ENCODE measurements around the gene PRPSAP2. TPM values are rescaled to one million over a fixed set of nuclear protein-coding genes. Genes with fewer than 3 reads are reported as not detected.
"Not testable (repeated sequence)": the region's sequence is repeated elsewhere in the genome, so short reads cannot be mapped to it uniquely, and the experiment has no call there.

PRPSAP2 gene
- total RNA-seq, result 18.3 TPM
- long read RNA-seq, transcript PRPSAP2-201 (12 exons, 1,910 nt), result major isoform, 16 of 35 reads
- long read RNA-seq, partial matches to known transcripts, result 0 of 35 reads
- long read RNA-seq, other reads (novel, unspliced or antisense), result 19 of 35 reads

DNA sequence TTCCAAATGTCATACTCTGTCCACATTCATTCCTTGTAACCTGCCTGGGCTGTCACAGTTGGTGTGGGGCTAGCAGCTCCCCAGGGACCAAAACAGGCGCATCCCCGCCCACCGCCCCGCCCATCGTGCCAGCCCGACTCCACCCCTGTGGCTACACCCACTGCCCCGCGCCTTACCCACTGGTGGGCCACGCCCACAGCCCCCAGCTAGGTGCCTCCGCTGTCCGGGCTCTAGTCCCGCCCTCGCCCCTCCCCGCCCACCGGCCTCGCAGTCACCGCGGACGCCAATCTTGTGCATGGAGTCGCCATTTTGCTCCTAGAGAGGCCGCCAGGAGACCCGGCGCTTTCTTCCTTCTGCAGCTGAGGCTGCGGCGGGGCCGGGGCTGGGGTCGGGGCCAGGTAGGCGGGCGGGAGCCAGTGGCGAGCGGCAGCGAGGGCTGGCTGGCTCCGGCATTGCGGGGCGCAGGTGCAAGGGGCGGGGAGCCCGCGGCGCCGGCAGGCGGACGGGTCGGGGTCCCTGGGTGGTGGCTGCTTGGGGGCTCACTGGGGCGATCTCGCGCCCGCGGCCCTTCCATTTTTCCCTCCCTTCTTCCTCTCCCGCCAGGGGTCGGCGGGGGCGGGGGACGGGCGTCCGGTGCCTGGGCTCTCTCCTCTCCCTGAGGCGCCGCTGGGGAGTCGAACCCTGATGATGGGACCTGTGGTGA, at the start of gene PRPSAP2:
Gene PRPSAP2 (plus strand): TSS at position 268 of the 703 bp plus-strand sequence. CDS start 7,703 bp downstream, outside the sequence.
- DNase-seq (peak; percentile 97), ATAC-seq (ENCODE audit: poor library complexity) (peak; percentile 95)
- intact Hi-C loops (cut with DNase I), result no loop called here

DNA sequence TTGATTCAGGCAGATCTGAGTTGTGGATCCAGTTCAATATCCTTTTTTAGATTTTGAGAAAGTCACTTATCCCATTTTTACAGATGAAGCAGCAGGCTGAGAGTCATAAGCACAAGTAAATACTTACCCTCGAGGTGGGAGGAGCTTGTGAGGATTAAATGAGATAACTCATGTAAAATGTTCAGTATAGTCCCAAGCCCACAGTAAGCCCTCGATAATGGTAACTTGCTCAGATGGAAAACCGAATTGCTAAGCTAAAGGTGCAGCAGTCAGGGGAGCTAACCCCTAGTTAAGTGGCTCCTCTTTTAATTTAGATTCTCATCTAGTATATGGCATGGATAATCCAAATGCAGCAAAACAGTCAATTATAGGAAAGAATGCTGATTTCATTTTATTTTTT, 42.0 kb upstream of the PRPSAP2 start:
- ATAC-seq (ENCODE audit: poor library complexity); intact Hi-C loops (cut with DNase I); DNase-seq: not testable (repeated sequence)

DNA sequence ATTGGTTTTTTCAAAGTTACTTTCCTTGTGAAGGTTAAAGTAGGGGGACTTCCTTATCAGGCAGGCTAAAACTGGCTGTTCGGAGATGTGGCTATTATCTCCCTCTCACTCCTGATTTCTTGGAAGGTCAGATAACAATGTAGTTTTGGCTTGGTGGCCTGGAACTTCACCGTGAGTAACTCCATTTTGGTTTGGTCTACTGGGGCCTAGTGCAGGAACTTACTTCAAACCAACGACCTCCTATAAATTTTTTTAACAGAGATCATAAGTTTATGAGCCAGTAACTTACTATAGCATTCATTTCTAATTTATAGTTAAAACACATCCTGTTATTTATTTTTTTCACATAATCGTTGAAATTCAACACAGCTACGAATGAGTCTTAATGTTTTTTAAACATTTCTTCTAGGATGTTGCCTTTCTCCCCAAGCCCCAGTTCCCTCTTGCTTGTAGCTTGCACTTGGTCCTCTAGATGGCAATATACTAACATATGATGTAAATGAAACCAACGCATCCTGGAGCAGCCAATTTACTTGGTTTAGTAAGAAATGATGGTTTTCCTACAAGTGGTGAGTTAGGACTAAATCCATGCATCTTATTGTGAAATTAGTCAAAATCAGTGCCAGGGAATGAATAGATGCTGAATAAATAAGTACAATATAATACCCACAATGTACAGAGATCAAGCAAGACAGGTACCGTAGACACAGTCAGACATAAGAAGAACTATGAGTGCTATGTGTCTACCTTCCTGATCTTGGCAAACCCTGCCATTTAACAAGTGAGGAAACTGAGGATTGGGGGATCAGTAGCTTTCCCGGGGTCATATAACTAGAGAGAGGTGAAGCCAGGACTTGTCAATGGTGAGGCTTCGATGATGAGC, 41.2 kb upstream of the PRPSAP2 start:
- DNase-seq; intact Hi-C loops (cut with DNase I): not testable (repeated sequence)
- peak; percentile 79 for ATAC-seq (ENCODE audit: poor library complexity)

GRCh38 chr17:18821430-18821829, 36.5 kb upstream of the PRPSAP2 start:
- intact Hi-C loops (cut with DNase I); ATAC-seq (ENCODE audit: poor library complexity); DNase-seq: not testable (repeated sequence)

DNA sequence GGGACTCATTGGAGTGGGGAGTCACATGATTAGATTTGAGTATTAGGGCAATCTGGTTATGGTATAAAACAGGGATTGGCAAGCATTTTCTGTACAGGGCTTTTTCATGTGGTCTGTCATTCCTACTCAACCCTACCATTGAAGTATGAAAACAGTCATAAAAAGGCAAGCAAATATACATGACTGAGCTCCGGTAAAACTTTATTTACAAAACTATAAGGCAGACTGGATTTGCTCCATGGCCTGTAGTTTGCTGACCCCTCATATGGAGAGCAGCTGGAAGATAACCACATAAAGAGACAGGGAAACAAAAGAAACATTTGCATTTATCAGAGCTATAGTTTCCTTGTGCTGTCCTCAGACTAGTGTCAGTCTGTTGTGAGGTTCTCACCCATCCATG, 30.3 kb upstream of the PRPSAP2 start:
- ATAC-seq (ENCODE audit: poor library complexity); intact Hi-C loops (cut with DNase I); DNase-seq: not testable (repeated sequence)

DNA sequence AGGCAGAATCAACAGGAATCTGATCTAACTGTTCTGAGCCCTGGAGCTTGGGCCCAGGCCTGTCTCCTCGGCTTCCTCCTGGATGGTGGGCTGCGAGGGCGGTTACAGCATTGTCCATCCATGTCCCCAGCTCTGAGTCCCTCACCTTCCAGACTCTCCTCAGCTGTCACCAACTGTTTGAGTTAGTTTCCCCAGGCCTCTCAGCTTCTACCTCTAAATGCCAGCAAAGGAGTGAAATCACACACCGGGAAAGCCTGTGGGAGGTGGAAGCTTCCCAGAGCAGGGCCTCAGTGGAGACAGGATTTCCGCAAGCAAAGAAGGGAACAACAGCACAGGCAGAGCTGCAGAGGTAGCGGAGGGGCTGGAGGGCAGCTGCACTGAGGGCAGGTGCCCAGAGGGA, 9.4 kb upstream of the PRPSAP2 start:
- intact Hi-C loops (cut with DNase I), result no loop called here

GRCh38 chr17:18850679-18851078, 7.3 kb upstream of the PRPSAP2 start:
- DNase-seq, result no peak
- intact Hi-C loops (cut with DNase I), result no loop called here
- no peak for ATAC-seq (ENCODE audit: poor library complexity)

More for the DNA sequence above, 9.4 kb upstream of the PRPSAP2 start:
- DNase-seq (no peak), ATAC-seq (ENCODE audit: poor library complexity) (no peak)

GRCh38 chr17:18851201-18851600, 6.7 kb upstream of the PRPSAP2 start:
- intact Hi-C loops (cut with DNase I), result no loop called here
- DNase-seq, result no peak
- no peak for ATAC-seq (ENCODE audit: poor library complexity)

GRCh38 chr17:18854956-18855355, 3.0 kb upstream of the PRPSAP2 start:
- ATAC-seq (ENCODE audit: poor library complexity) (no peak), DNase-seq (no peak)
- intact Hi-C loops (cut with DNase I), result no loop called here

DNA sequence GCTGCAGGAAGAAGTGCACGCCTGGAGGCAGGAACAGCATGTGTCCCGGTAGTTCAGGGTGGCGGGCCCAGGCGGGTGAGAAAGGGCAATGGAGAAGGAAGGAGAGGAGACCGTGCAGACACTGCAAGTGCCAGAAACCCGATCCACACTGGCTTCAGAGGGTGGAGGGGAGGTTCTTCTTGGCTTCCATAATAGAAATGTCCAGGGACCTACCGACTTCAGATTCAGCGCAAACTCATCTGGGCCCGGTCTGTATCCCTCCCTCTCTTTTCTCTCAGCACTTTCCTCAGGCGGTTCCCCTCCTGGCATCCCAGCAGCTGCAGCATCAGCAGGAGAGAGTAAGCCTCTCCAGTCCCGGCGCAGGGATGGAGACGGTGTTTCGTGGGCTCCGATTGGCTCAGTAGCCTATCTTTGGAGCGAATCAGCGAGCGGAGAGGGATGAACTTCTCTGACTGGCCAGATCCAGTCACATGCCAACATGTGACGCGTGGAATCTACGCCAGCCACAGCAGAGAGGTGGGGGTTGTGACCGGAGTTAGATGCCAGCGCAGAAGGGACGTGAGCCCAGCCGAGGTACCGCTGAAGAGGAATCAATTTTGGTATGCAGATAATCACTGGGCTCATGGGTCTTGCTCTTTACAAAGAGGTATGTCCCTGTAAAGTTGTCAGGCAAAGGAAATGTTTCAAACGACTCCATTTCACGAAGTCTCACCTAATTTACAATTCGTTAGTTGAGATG, 1.9 kb upstream of the PRPSAP2 start:
- ATAC-seq (ENCODE audit: poor library complexity), result peak; percentile 92

GRCh38 chr17:18856570-18856915, 1.4 kb upstream of the PRPSAP2 start:
- ATAC-seq (ENCODE audit: poor library complexity), result no peak
- intact Hi-C loops (cut with DNase I), result no loop called here

More for the DNA sequence above, 1.9 kb upstream of the PRPSAP2 start:
- intact Hi-C loops (cut with DNase I), result no loop called here
- peak; percentile 94 for DNase-seq

DNA sequence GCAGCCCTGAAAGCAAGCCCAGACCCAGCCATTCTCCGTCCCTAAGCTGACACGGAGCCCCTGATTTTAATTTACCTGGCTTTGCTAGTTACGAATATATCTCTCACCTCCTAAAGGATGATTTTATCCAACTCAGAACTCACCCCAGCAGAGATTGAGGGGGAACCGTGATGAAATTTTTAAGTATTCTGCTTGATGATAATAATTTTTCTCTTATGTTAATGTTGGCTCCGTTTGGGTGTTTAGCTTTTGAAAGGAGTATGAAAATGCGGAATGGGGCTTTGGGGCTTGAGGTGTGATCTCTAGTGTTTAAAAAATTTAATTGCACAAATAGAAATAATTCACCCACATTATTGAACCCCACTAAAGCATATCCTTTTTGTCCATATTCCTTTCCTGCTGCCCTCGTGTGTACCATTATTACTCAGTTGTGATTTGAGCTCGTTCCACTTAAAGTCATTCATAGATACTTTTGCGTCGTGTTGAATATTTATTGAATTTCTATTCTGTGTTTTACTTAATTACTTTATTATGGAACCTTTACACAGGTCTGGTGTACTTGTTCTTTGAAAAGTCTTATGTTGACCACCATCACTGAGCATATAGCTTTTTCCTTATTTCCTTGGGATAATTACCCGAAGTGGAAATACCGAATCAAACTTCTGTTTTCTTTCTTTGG, 775 bp downstream of the PRPSAP2 start:
- intact Hi-C loops (cut with DNase I), result no loop called here
- DNase-seq (no peak), ATAC-seq (ENCODE audit: poor library complexity) (no peak)

More at GRCh38 chr17:18856570-18856915, 1.4 kb upstream of the PRPSAP2 start:
- no peak for DNase-seq

DNA sequence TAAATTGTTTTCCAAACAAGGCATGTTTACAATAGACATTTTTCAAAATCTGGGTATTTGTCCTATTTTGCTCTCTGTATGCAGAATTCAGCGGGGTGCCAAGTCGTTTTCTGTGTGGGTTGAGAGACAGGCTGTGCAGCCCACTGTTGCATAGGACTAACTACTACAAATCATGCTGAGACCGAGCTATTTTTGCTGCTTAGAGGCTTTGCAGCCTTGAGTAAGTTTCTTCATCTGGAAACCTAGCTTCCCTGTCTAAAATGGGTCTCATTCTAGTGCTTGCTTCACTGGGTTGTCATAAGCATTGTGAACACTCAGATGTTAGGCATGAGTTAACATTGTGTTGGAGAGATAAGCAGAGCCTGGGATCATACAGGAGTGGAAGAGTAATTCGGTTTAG, 1.3 kb downstream of the PRPSAP2 start:
- DNase-seq, result no peak
- ATAC-seq (ENCODE audit: poor library complexity), result no peak
- intact Hi-C loops (cut with DNase I), result no loop called here

DNA sequence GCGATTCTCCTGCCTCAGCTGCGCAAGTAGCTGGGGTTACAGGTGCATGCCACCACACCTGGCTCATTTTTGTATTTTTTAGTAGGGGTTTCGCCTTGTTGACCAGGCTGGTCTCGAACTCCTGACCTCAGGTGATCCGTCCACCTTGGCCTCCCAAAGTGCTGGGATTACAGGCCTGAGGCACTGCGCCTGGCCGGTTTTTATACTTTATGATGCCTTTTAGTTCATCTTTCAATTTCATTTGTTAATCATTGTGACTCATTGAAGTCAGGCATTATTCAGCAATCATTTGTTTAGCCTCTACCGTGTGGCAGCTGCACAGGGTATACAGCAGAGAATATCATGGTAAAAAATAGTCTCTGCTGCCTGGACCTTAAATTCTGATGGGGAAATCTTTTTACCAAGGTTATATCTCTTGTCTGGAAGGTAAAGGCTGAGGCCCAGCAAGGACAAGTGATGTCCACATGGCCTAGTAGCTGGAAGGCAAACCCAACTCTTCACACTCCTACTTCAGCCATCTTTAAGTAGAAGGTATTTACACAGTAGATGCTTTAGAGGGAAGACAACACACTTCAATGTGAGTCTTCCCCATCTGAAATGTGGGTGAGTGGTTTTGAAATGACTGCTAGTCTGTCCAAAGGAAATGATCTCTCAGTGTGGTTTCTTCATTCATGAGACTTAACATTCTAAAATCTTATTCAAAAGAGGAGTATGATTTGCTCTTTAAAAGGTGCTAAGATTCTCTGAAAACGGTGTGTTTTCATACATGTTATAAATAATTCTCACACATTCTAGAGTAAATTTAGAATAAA, 2.4 kb downstream of the PRPSAP2 start:
- ATAC-seq (ENCODE audit: poor library complexity) (no peak), DNase-seq (no peak)
- intact Hi-C loops (cut with DNase I), result loop anchor here (10.0 kb wide), 1 partner anchor 54 kb away; no protein-coding TSS in a partner anchor

- DNase-seq (no peak), ATAC-seq (ENCODE audit: poor library complexity) (no peak)
- intact Hi-C loops (cut with DNase I), result loop anchor here (10.0 kb wide), 1 partner anchor 53 kb away; no protein-coding TSS in a partner anchor
These were observed 4.1 kb downstream of the PRPSAP2 start for GRCh38 chr17:18862011-18862410.

DNA sequence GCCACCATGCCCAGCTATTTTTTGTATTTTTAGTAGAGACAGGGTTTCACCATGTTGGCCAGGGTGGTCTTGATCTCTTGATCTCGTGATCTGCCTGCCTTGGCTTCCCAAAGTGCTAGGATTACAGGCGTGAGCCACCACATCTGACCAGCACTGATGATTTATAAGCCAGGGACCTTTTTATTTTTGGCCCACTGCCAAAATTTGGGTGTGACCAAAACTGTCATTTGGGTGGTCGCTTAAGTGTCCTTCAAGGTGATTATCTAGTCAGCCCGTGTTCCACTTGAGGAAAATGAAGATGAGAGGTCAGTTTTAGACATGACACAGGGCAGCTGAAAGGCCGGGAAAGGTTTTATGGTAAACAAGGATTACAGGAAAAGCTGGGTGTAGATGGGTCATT, 7.1 kb downstream of the PRPSAP2 start:
- ATAC-seq (ENCODE audit: poor library complexity); DNase-seq: not testable (repeated sequence)
- intact Hi-C loops (cut with DNase I), result loop anchor here (10.0 kb wide), 1 partner anchor 50 kb away; no protein-coding TSS in a partner anchor

Data from Right ventricle myocardium superior (tissue), 1 donor.